Mucosa of gallbladder (tissue), 1 donor: ENCODE measurements around the gene ORC3. TPM values are rescaled to one million over a fixed set of nuclear protein-coding genes. Genes with fewer than 3 reads are reported as not detected.
"Not testable (repeated sequence)": the region's sequence is repeated elsewhere in the genome, so short reads cannot be mapped to it uniquely, and the experiment has no call there.

Source experiments
- DNase-seq: peaks from one replicate; pipeline ENCODE4 v3.0.0-alpha.2; 2020; ENCODE audit warnings: low spot score
- total RNA-seq: library from RNA; stranded (reverse); gene quantifications from one replicate; pipeline ENCODE4 v1.2.1, GENCODE V29; 2021
- donor health status: DM: no; HTN: no; CAD: no.

Gene ORC3
- total RNA-seq, 1 donor from 2014 or later = 15.9 TPM

DNA sequence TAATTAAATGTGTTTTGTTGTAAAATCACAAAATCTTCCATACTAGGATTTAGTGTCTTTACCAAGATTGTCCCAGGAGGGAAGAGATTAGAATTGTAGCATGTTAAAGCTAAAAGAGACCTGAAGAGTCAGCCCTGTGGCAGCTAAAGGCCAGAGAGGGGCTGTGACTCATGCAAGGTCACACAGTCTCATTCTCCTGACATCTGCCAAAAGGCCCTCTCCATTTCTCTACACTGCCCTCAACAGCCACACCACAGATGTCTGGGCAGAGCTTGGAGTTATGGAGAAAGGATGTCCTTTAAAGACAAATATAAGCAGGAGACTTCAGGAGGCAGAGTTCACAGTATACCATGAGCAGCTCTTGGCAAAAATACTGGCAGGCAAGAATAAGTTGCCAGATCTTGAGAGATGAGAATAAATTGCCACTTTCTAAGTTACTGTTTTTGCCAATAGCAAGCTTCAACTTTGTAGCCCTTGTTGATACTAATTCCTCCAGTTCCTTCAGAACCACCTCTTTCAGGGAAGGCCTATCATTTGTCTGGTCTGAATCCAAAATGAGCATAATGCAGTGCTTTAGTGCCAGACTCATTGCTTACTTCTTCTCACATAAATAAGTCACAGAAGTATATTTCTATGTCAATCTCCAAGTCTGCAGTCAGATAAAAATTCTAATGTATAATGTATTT lies 70.4 kb downstream of the ORC3 start:
- DNase-seq = no peak

DNA sequence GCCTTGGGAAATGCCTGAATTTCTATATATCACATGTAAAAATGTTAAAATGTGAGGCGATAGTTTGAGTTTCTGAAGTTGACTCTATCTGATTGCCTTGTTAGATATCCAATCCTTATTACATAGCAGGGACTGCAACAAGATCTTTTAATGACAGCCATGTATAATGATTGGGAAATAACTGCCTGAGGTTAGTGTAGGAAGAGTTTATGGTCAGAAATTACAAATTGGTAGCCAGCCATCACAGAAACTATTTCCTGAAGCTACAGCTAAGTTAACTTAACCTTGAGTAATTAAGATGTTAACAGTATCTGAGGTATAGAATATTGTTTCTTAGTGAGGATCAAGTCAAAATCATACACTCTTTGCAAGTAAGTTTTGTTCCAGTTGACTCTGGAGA lies 71.1 kb downstream of the ORC3 start:
- DNase-seq = no peak

GRCh38 chr6:87661503-87661902 lies 71.6 kb downstream of the ORC3 start:
- no peak for DNase-seq

DNA sequence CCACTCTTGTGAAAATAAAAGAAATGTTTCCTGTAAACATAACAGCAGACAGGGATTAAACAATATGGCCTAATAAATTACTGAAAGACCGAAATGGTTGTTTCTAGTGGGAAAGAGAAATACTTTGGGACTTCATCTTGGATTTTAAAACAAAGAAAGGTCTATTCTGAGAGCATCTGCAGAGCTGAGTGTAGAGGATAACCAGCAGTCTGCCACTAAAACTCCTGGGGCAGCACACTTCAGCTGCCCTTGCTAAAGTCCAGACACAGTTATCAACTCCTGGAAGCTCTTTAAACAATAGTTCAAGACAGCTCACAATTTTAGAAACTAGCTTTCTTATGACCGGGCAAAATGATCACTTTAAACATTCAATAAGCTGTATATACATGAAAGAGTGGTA lies 73.5 kb downstream of the ORC3 start:
- no peak for DNase-seq

DNA sequence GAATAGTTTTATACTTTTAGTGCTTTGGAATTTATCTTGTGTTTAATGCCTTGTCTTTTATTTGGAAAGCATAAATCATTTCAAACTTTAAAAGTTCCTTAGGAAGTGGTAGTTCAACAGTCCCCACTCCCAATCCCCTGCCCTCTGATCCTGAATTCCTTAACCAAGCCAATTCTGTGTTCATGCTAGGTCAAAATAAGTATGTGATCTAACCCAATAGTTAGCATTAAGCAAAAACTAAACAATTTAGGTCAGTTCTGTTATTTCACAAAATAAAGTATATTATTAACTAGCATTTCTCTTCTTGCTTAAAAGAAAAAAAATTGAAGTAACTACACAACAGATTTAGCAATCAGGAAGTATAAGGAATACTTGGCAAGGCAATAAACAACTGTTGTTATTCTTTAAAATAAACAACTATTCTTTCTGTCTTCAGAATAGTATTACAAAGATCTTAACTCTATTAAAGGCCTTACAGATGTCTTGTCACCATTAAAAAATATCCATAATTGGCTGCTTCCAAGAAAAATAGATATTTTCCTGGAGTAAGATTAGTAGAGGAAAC lies 75.1 kb downstream of the ORC3 start:
- no peak for DNase-seq

DNA sequence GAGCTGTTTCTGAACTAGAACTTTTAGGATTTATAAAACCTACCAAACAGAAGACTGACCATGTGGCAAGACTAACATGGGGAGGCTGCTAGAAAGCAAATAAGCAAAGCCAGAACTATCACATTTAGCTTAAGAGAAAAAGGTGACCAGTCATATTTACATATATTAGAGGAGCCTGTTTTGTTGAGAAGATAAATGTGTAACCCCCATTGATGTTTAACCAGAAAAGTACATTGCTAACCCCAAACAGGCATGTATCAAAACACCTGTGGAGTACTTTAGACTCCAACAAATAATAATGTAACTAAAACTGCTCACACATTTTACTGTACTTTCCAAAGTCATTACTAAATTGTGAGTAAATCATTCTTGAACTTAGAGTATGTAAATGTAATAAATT lies 77.1 kb downstream of the ORC3 start:
- no peak for DNase-seq

- no peak for DNase-seq
Observed at GRCh38 chr6:87668013-87668412, 78.1 kb downstream of the ORC3 start.

GRCh38 chr6:87669051-87669450 lies 79.1 kb downstream of the ORC3 start:
- no peak for DNase-seq

- DNase-seq = no peak
Observed at GRCh38 chr6:87670707-87671106, 80.8 kb downstream of the ORC3 start.

GRCh38 chr6:87671555-87672029 lies 81.7 kb downstream of the ORC3 start:
- no peak for DNase-seq

DNA sequence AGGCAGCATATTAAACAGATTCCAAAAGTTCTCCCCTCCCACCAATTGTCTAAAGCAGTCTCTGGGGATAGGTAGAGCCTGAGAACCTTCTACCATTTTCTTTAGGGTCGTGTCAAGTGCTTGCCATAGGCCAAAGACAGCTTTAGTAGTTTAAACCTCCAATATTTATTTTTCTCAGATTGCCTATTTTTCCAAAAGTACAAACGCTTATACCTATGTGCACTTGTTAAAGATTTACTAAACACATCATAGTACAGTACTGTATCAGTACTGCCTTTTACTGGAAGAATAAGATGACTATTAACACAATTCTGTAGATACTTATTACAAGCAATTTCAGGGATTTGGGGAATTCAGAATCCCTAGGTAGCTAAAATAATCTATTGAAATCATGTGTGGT lies 82.7 kb downstream of the ORC3 start:
- no peak for DNase-seq

DNA sequence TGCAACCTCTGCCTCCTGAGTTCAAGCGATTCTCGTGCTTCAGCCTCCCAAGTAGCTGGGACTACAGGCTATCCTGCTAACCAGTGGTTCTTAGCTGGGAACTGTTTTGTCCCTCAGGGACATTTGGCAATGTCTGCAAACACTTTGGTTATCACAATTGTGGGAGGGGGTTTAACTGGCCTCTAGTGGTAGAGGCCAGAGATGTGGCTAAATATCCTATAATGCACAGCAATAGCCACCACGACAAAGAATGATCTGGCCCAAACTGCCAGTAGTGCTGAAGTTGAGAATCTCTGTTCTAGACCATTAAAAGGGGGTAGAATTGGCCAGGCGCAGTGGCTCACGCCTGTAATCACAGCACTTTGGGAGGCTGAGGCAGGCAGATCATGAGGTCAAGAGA lies 83.3 kb downstream of the ORC3 start:
- DNase-seq = no peak

DNA sequence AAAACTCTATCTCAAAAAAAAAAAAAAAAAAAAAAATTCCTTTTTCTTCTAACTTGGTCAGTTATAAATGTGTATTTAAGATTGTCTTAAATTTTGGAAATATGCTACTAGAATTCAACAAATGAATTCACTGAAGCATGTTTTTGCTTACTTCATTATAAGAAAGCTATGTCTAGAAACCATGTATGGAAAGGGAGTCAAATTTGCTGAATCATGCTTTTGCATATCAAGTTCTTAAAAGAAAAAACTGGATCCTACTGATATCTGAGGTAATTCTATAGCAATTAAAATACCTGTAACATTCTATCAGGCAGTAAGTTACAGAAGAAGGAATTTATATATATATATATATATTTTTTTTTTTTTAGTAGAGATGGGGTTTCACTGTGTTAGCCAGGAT lies 84.4 kb downstream of the ORC3 start:
- DNase-seq = no peak

GRCh38 chr6:87675004-87675681 lies 85.2 kb downstream of the ORC3 start:
- no peak for DNase-seq

DNA sequence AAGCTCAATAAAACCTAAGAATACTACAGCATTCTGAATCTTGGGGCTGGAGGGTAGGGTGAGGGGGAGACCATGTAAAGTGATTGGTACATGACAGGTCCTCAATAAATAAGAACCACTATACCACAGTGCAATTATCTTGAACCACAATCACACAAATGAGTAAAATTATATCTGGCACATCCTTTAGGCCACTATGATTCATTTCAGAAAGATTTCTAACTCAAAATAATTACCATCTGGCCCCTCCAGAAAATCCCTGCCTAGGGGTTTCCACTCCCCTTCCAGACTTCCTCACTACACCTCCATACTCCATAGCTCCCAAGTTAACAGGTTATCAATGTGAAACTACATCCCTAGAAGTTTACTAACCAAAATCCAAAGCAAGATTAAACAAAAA lies 92.4 kb downstream of the ORC3 start:
- no peak for DNase-seq

GRCh38 chr6:87683890-87684289 lies 94.0 kb downstream of the ORC3 start:
- no peak for DNase-seq

- DNase-seq = no peak
Observed at GRCh38 chr6:87684895-87685654, 95.1 kb downstream of the ORC3 start.

GRCh38 chr6:87686636-87687205 lies 96.8 kb downstream of the ORC3 start:
- DNase-seq = not testable (repeated sequence)

DNA sequence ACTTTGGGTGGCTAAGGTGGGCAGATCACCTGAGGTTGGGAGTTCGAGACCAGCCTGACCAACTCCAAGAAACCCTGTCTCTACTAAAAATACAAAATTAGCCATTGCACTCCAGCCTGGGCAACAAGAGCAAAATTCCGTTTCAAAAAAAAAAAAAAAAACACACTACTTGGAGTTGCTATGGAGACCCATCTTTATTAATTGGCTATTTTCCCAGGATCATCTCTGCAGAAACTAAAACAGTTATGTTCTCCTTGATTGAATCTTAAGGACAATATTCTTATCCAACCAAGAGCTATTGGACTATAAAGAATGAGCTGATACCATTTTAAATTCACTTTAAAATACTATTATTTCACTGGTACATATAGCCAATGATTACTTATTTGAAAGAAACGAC lies 97.4 kb downstream of the ORC3 start:
- no peak for DNase-seq

DNA sequence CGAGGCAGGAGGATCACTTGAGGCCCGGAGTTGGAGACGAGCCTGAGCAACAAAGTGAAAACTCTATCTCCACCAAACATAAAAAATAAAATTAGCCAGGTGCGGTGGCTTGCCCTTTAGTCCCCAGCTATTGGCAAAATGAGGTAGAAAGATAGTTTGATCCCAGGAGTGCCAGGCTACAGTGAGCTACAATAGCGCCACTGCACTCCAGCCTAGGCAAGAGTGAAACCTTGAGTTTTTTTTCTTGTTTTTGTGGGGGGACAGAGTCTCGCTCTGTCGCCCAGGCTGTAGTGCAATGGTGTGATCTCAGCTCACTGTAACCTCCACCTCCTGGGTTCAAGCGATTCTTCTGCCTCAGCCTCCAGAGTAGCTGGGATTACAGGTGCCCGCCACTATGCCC lies 98.0 kb downstream of the ORC3 start:
- not testable (repeated sequence) for DNase-seq

GRCh38 chr6:87690441-87690840 lies 100.5 kb downstream of the ORC3 start:
- DNase-seq = no peak

- DNase-seq = no peak
Observed at GRCh38 chr6:87692086-87692485, 102.2 kb downstream of the ORC3 start.
